Activated T-helper 17 cell treated with anti-CD3 and anti-CD28 coated beads, Interleukin-2, amount 50 U/mL, for 72 hours (primary cell): ENCODE data around the gene SLC52A3. TPM values are rescaled to one million over a fixed set of nuclear protein-coding genes. Genes with fewer than 3 reads are reported as not detected.

ENCODE experiments used
- ATAC-seq: fragments of 150-1000 bp; cut with Tn5 transposase; replicated peaks from 2 replicates; pipeline ENCODE4 v1.10.0; 2021; ENCODE audit warnings: mild to moderate bottlenecking, moderate library complexity
- H3K27ac Mint-ChIP-seq: one replicate; pipeline ENCODE4 v1.8.0; 2022; ENCODE audit warnings: mixed read lengths
- H3K27me3 Mint-ChIP-seq: one replicate; pipeline ENCODE4 v1.8.0; 2022; ENCODE audit warnings: mixed read lengths
- H3K36me3 Mint-ChIP-seq: one replicate; pipeline ENCODE4 v1.8.0; 2022; ENCODE audit warnings: low read depth, mild to moderate bottlenecking, mixed read lengths
- H3K4me1 Mint-ChIP-seq: one replicate; pipeline ENCODE4 v1.8.0; 2022; ENCODE audit warnings: mixed read lengths
- H3K4me3 Mint-ChIP-seq: one replicate; pipeline ENCODE4 v1.8.0; 2022; ENCODE audit warnings: mild to moderate bottlenecking, mixed read lengths
- H3K9me3 Mint-ChIP-seq: one replicate; pipeline ENCODE4 v1.8.0; 2022; ENCODE audit warnings: mixed read lengths
- total RNA-seq, 2 donors: library from RNA; stranded (reverse); gene quantifications; one replicate each; pipeline ENCODE4 v1.2.3, GENCODE V29; 2022

The SLC52A3 gene
- total RNA-seq, 2 donors from 2014 or later, result not detected

DNA sequence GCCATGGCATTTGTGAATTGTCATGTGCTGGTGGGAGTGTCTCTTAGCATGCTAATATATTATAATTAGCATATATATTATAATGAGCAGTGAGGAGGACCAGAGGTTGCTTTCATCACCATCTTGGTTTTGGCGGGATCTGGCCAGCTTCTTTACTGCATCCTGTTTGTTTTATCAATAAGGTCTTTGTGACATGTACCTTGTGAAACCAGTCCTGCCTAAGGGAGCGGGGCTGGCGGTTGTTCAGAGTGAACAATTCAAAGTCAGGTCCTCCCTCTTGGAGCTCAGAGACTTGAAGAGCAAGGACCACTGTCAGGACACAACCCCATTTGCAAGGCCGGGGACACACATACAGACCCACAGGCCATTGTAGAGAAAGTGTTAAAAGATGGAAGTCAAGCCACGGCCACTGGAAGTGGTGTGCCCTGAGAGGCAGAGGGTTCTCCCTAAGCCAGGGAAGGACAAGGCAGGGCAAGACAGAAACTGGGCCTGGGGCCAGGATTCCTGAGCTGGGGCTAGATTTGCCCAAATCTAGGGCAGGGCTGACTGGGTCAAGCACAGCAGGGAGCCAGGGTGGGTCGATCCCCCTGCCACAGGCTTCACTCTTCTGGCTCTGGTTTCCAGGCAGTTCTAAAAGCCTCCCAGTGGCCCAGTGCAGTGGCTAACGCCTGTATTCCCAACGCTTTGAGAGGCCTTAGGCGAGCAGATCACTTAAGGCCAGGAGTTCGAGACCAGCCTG, 14.2 kb downstream of the SLC52A3 start:
- H3K9me3 Mint-ChIP-seq, result no peaks in the 10 kb centered on the region
- ATAC-seq, result no peak
- H3K27me3 Mint-ChIP-seq, result peaks cover 16% of the 10 kb centered on the region
- H3K4me3 Mint-ChIP-seq, result no peak overlapping the region
- H3K27ac Mint-ChIP-seq, result no peak overlapping the region
- no peaks in the 10 kb centered on the region for H3K4me1 Mint-ChIP-seq
- H3K36me3 Mint-ChIP-seq, result no peaks in the 10 kb centered on the region

- no peaks in the 10 kb centered on the region for H3K9me3 Mint-ChIP-seq
- no peak overlapping the region for H3K4me3 Mint-ChIP-seq
- no peaks in the 10 kb centered on the region for H3K36me3 Mint-ChIP-seq
- H3K27me3 Mint-ChIP-seq, result peaks cover 14% of the 10 kb centered on the region
- ATAC-seq, result no peak
- no peak overlapping the region for H3K27ac Mint-ChIP-seq
- no peaks in the 10 kb centered on the region for H3K4me1 Mint-ChIP-seq
Observed at GRCh38 chr20:753136-753535, 15.2 kb downstream of the SLC52A3 start.

- no peaks in the 10 kb centered on the region for H3K4me1 Mint-ChIP-seq
- no peaks in the 10 kb centered on the region for H3K36me3 Mint-ChIP-seq
- no peak overlapping the region for H3K4me3 Mint-ChIP-seq
- no peak for ATAC-seq
- H3K9me3 Mint-ChIP-seq, result no peaks in the 10 kb centered on the region
- H3K27me3 Mint-ChIP-seq, result peaks cover 19% of the 10 kb centered on the region
- no peak overlapping the region for H3K27ac Mint-ChIP-seq
Observed at GRCh38 chr20:752291-752690, 16.0 kb downstream of the SLC52A3 start.

GRCh38 chr20:751761-752160, 16.5 kb downstream of the SLC52A3 start:
- no peaks in the 10 kb centered on the region for H3K36me3 Mint-ChIP-seq
- H3K4me1 Mint-ChIP-seq, result no peaks in the 10 kb centered on the region

GRCh38 chr20:750801-751200, 17.5 kb downstream of the SLC52A3 start:
- ATAC-seq, result no peak
- H3K9me3 Mint-ChIP-seq, result peaks cover under 1% of the 10 kb centered on the region
- no peak overlapping the region for H3K27ac Mint-ChIP-seq
- peaks cover 14% of the 10 kb centered on the region for H3K27me3 Mint-ChIP-seq
- no peaks in the 10 kb centered on the region for H3K4me1 Mint-ChIP-seq
- no peaks in the 10 kb centered on the region for H3K36me3 Mint-ChIP-seq
- H3K4me3 Mint-ChIP-seq, result no peak overlapping the region

More at GRCh38 chr20:751761-752160, 16.5 kb downstream of the SLC52A3 start:
- ATAC-seq, result no peak
- H3K9me3 Mint-ChIP-seq, result no peaks in the 10 kb centered on the region
- no peak overlapping the region for H3K4me3 Mint-ChIP-seq
- H3K27ac Mint-ChIP-seq, result no peak overlapping the region
- peaks cover 20% of the 10 kb centered on the region for H3K27me3 Mint-ChIP-seq

GRCh38 chr20:745683-746301, 22.5 kb downstream of the SLC52A3 start:
- Mint-ChIP-seq H3K36me3 (no peaks in the 10 kb centered on the region), H3K9me3 (peaks cover 12% of the 10 kb centered on the region), H3K27me3 (peaks cover 25% of the 10 kb centered on the region), H3K4me3 (no peak overlapping the region), H3K27ac (no peak overlapping the region), H3K4me1 (no peaks in the 10 kb centered on the region)
- ATAC-seq, result no peak

GRCh38 chr20:742156-742555, 26.1 kb downstream of the SLC52A3 start:
- no peak overlapping the region for H3K4me3 Mint-ChIP-seq

GRCh38 chr20:741620-742019, 26.7 kb downstream of the SLC52A3 start:
- Mint-ChIP-seq H3K4me3 (no peak overlapping the region), H3K4me1 (no peaks in the 10 kb centered on the region), H3K9me3 (peaks cover 12% of the 10 kb centered on the region), H3K27me3 (peaks cover 19% of the 10 kb centered on the region), H3K27ac (no peak overlapping the region), H3K36me3 (no peaks in the 10 kb centered on the region)
- no peak for ATAC-seq

More at GRCh38 chr20:742156-742555, 26.1 kb downstream of the SLC52A3 start:
- Mint-ChIP-seq H3K9me3 (peaks cover 12% of the 10 kb centered on the region), H3K27ac (no peak overlapping the region), H3K4me1 (no peaks in the 10 kb centered on the region), H3K27me3 (peaks cover 19% of the 10 kb centered on the region), H3K36me3 (no peaks in the 10 kb centered on the region)
- ATAC-seq, result no peak

DNA sequence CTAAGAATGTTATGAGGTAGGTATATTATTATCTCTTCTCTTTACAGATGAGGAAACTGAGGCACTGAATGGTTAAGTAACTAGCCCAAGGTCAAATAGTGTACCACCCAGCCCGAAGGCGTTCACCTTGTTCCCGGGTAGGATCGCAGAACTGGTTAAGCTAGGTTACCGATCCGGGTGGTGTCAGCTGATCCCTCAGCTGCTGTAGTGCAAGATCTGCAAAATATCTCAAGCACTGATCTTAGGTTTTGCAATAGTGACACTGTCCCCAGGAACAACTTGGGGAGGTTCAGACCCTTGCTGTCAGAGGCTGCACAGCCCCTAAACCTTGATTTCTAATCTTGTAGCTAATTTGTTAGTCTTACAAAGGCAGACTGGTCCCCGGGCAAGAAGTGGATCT, 28.1 kb downstream of the SLC52A3 start:
- Mint-ChIP-seq H3K27ac (no peak overlapping the region), H3K4me1 (no peaks in the 10 kb centered on the region), H3K9me3 (peaks cover 6% of the 10 kb centered on the region), H3K36me3 (no peaks in the 10 kb centered on the region), H3K27me3 (peaks cover 19% of the 10 kb centered on the region), H3K4me3 (no peak overlapping the region)
- ATAC-seq, result no peak

GRCh38 chr20:739736-740135, 28.6 kb downstream of the SLC52A3 start:
- ATAC-seq, result no peak
- Mint-ChIP-seq H3K27ac (no peak overlapping the region), H3K4me3 (no peak overlapping the region), H3K27me3 (peaks cover 17% of the 10 kb centered on the region), H3K4me1 (no peaks in the 10 kb centered on the region), H3K36me3 (no peaks in the 10 kb centered on the region), H3K9me3 (peaks cover 2% of the 10 kb centered on the region)

DNA sequence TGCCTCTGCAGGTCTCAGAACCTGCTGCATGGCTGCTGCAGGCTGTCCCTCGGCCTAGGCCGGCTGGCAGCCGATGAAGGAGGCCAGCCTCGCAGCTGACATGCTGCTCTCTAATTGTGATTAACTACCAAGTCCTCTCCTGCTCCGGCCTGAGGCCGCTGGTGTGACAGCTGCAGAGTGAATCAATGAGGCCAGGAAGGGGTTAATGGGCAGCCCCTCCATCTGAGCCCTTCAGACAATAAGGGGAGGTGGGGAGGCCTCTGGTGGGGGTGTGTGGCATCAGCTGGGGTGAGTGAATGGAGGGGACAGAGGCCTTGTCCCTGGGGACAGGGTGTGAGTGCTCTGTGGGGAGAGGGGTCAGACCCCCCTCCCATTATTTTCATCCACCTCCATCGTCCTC, 34.4 kb downstream of the SLC52A3 start:
- no peak overlapping the region for H3K27ac Mint-ChIP-seq
- no peak for ATAC-seq
- H3K36me3 Mint-ChIP-seq, result no peaks in the 10 kb centered on the region
- no peak overlapping the region for H3K4me3 Mint-ChIP-seq
- no peaks in the 10 kb centered on the region for H3K4me1 Mint-ChIP-seq
- H3K27me3 Mint-ChIP-seq, result peaks cover 18% of the 10 kb centered on the region
- H3K9me3 Mint-ChIP-seq, result no peaks in the 10 kb centered on the region

DNA sequence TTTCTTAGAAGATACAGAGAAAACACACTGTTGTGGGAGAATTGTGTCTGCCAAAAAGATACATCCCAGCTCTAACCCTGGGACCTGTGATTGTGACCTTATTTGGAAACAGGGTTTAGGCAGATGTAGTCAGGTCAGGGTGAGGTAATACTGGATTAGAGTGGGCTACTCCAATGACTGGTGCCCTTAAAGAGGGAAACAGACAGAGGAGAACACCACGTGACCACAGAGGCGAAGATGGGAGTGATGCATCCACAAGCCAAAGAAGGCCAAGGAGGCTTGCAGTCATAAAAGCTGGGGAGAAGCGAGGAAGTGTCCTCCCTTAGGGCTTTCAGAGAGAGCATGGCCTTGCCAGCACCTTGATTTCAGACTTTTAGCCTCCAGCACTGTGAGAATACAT, 35.6 kb downstream of the SLC52A3 start:
- Mint-ChIP-seq H3K36me3 (no peaks in the 10 kb centered on the region), H3K27ac (no peak overlapping the region), H3K9me3 (no peaks in the 10 kb centered on the region), H3K4me3 (no peak overlapping the region), H3K27me3 (peaks cover 23% of the 10 kb centered on the region), H3K4me1 (no peaks in the 10 kb centered on the region)
- no peak for ATAC-seq

- Mint-ChIP-seq H3K4me3 (no peak overlapping the region), H3K4me1 (no peaks in the 10 kb centered on the region), H3K9me3 (no peaks in the 10 kb centered on the region), H3K27me3 (peaks cover 27% of the 10 kb centered on the region), H3K36me3 (no peaks in the 10 kb centered on the region), H3K27ac (no peak overlapping the region)
- ATAC-seq, result no peak
Observed at GRCh38 chr20:731891-732560, 36.3 kb downstream of the SLC52A3 start.

DNA sequence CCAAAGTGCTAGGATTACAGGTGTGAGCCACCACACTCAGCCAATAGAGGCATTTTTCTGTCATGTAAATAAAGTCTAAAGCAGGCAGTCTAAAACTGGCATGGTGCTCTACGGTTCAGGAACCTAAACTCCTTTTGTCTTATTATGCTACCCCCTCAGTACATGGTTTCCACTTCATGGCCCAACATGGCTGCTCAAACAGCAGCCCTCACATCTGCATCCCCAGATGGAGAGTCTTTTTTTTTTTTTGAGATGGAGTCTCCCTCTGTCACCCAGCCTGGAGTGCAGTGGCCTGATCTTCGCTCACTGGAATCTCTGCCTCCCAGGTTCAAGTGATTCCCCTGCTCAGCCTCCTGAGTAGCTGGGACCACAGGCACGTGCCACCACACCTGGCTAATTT, 38.3 kb downstream of the SLC52A3 start:
- Mint-ChIP-seq H3K36me3 (no peaks in the 10 kb centered on the region), H3K4me1 (no peaks in the 10 kb centered on the region), H3K9me3 (no peaks in the 10 kb centered on the region), H3K27me3 (peaks cover 38% of the 10 kb centered on the region), H3K4me3 (no peak overlapping the region), H3K27ac (no peak overlapping the region)
- no peak for ATAC-seq
